ENCODE measurements around the gene GIPC3. TPM values are rescaled to one million over a fixed set of nuclear protein-coding genes. Genes with fewer than 3 reads are reported as not detected.

The GIPC3 gene
- total RNA-seq, 1 donor from 2014 or later: 6.1 TPM

- Histone ChIP-seq H3K4me3 (no peak overlapping the region), H3K27me3 (no peaks in the 10 kb centered on the region), H3K4me1 (peaks cover 0 to 6% of the 10 kb centered on the region in 2 donors), H3K27ac (no peak overlapping the region), H3K9me3 (no peaks in the 10 kb centered on the region), H3K36me3 (peaks cover 36 to 43% of the 10 kb centered on the region in 2 donors)
- TF ChIP-seq CTCF (IDR thresholded peaks at IDR 0.05): no peak
- no peak for DNase-seq (ENCODE audit: low spot score in 2 of 2)
- intact Hi-C loops (cut with DNase I): no loop called here
Observed at GRCh38 chr19:3617463-3617862, 32.2 kb downstream of the GIPC3 start.

- peak; percentile 98 to 99 (median 98) for TF ChIP-seq CTCF (IDR thresholded peaks at IDR 0.05)
- Histone ChIP-seq H3K27ac (no peak overlapping the region), H3K36me3 (peaks cover 32 to 43% of the 10 kb centered on the region in 2 donors), H3K27me3 (no peaks in the 10 kb centered on the region), H3K4me1 (peaks cover 0 to 6% of the 10 kb centered on the region in 2 donors), H3K9me3 (no peaks in the 10 kb centered on the region), H3K4me3 (peak overlapping the region in 1 of 2 donors; percentile 25)
- DNase-seq (ENCODE audit: low spot score in 2 of 2): peak in 1 of 2 donors; percentile 86
- intact Hi-C loops (cut with DNase I): loop anchor here (1.0 kb wide), 2 partner anchors 32 to 73 kb away; no protein-coding TSS in a partner anchor
Observed at GRCh38 chr19:3618144-3618810, 33.0 kb downstream of the GIPC3 start.

- TF ChIP-seq CTCF (IDR thresholded peaks at IDR 0.05): peak in 1 of 3 experiments; percentile 34
- no peak for DNase-seq (ENCODE audit: low spot score in 2 of 2)
- Histone ChIP-seq H3K27me3 (no peaks in the 10 kb centered on the region), H3K36me3 (peaks cover 30 to 43% of the 10 kb centered on the region in 2 donors), H3K27ac (no peak overlapping the region), H3K4me1 (peaks cover 0 to 6% of the 10 kb centered on the region in 2 donors), H3K9me3 (no peaks in the 10 kb centered on the region), H3K4me3 (no peak overlapping the region)
- intact Hi-C loops (cut with DNase I): loop anchor here (1.0 kb wide), 2 partner anchors 33 to 74 kb away; no protein-coding TSS in a partner anchor
Observed at GRCh38 chr19:3618811-3619630, 33.7 kb downstream of the GIPC3 start.

GRCh38 chr19:3619631-3620012 is 34.3 kb downstream of the GIPC3 start:
- DNase-seq (ENCODE audit: low spot score in 2 of 2): no peak
- H3K27ac ChIP-seq: no peak overlapping the region
- no peaks in the 10 kb centered on the region for H3K9me3 ChIP-seq
- H3K4me1 ChIP-seq: peaks cover 0 to 6% of the 10 kb centered on the region in 2 donors
- intact Hi-C loops (cut with DNase I): no loop called here
- H3K36me3 ChIP-seq: peaks cover 30 to 43% of the 10 kb centered on the region in 2 donors
- no peaks in the 10 kb centered on the region for H3K27me3 ChIP-seq
- no peak overlapping the region for H3K4me3 ChIP-seq
- no peak for TF ChIP-seq CTCF (IDR thresholded peaks at IDR 0.05)

GRCh38 chr19:3620145-3620816 is 35.0 kb downstream of the GIPC3 start:
- Histone ChIP-seq H3K27me3 (no peaks in the 10 kb centered on the region), H3K27ac (no peak overlapping the region), H3K4me3 (no peak overlapping the region), H3K4me1 (peaks cover 2 to 11% of the 10 kb centered on the region in 2 donors), H3K9me3 (no peaks in the 10 kb centered on the region), H3K36me3 (peaks cover 30 to 40% of the 10 kb centered on the region in 2 donors)
- TF ChIP-seq CTCF (IDR thresholded peaks at IDR 0.05): no peak
- intact Hi-C loops (cut with DNase I): no loop called here
- no peak for DNase-seq (ENCODE audit: low spot score in 2 of 2)
